Tibial artery (tissue), 4 donors: ENCODE results near the gene TLK1.
A peak's percentile ranks its signal among the peaks of the same experiment; 100 is the strongest.

Source experiments
- DNase-seq, 2 donors: peaks; one replicate each; pipeline ENCODE4 v3.0.0-alpha.2; 2019
- H3K27ac ChIP-seq, 2 donors: fragments of 200-600 bp; sonication (generic) in 1 of 2; 1 replicate in 1 of 2; 2 replicates in 1 of 2; pipeline ENCODE4 v1.5.1; 2018 to 2019; ENCODE audit warnings: mild to moderate bottlenecking in 1 of 2
- H3K27me3 ChIP-seq, 2 donors: fragments of 200-600 bp; sonication (generic) in 1 of 2; one replicate each; pipeline versions ENCODE4 v1.5.1 to v1.6.0; 2016 to 2019
- H3K36me3 ChIP-seq, 3 donors: fragments of 200-600 bp; sonication (generic) in 2 of 3; one replicate each; pipeline ENCODE4 v1.5.1; 2016 to 2019; ENCODE audit warnings: mild to moderate bottlenecking in 2 of 3
- H3K4me1 ChIP-seq, 4 donors: fragments of 200-600 bp; sonication (generic) in 2 of 4; 1 replicate in 3 of 4; 2 replicates in 1 of 4; pipeline ENCODE4 v1.5.1; 2016 to 2019
- H3K4me3 ChIP-seq, 2 donors: fragments of 200-600 bp; sonication (generic) in 1 of 2; 1 replicate in 1 of 2; 2 replicates in 1 of 2; pipeline ENCODE4 v1.5.1; 2018 to 2019; ENCODE audit warnings: mild to moderate bottlenecking in 2 of 2
- H3K9me3 ChIP-seq, 3 donors: fragments of 200-600 bp; sonication (generic) in 1 of 3; one replicate each; pipeline ENCODE4 v1.5.1; 2016 to 2019
- intact Hi-C: fragments of 100-400 bp; cut with DNase I; formaldehyde crosslinking; loops from one replicate; pipeline ENCODE4 v1.15.0; 2023; ENCODE audit warnings: low total_unique reads
- TF ChIP-seq, protein P1 (sequence below), 2 experiments: fragments of 200-600 bp in 1 of 2; fragments of 450-650 bp in 1 of 2; IDR thresholded peaks; one replicate each; pipeline ENCODE4 v1.5.1; 2017 to 2019; ENCODE audit warnings: antibody characterized with exemption in 2 of 2, mild to moderate bottlenecking in 1 of 2, moderate library complexity in 1 of 2

The TLK1 gene

GRCh38 chr2:171160956-171161740, 455 bp upstream of the TLK1 start:
- Histone ChIP-seq H3K36me3 (no peaks in the 10 kb centered on the region), H3K4me1 (peaks cover 0 to 21% (median 9%) of the 10 kb centered on the region in 4 donors), H3K4me3 (peak overlapping the region; percentile 96 to 98), H3K27me3 (no peaks in the 10 kb centered on the region), H3K9me3 (no peaks in the 10 kb centered on the region), H3K27ac (peak overlapping the region; percentile 98 to 100)
- intact Hi-C loops: loop anchor here (1.0 to 5.0 kb wide), 2 partner anchors 188 to 256 kb away; no protein-coding TSS in a partner anchor
- TF ChIP-seq, protein P1, sequence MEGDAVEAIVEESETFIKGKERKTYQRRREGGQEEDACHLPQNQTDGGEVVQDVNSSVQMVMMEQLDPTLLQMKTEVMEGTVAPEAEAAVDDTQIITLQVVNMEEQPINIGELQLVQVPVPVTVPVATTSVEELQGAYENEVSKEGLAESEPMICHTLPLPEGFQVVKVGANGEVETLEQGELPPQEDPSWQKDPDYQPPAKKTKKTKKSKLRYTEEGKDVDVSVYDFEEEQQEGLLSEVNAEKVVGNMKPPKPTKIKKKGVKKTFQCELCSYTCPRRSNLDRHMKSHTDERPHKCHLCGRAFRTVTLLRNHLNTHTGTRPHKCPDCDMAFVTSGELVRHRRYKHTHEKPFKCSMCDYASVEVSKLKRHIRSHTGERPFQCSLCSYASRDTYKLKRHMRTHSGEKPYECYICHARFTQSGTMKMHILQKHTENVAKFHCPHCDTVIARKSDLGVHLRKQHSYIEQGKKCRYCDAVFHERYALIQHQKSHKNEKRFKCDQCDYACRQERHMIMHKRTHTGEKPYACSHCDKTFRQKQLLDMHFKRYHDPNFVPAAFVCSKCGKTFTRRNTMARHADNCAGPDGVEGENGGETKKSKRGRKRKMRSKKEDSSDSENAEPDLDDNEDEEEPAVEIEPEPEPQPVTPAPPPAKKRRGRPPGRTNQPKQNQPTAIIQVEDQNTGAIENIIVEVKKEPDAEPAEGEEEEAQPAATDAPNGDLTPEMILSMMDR (IDR thresholded peaks at IDR 0.05): no peak
- peak; percentile 72 to 88 for DNase-seq

DNA sequence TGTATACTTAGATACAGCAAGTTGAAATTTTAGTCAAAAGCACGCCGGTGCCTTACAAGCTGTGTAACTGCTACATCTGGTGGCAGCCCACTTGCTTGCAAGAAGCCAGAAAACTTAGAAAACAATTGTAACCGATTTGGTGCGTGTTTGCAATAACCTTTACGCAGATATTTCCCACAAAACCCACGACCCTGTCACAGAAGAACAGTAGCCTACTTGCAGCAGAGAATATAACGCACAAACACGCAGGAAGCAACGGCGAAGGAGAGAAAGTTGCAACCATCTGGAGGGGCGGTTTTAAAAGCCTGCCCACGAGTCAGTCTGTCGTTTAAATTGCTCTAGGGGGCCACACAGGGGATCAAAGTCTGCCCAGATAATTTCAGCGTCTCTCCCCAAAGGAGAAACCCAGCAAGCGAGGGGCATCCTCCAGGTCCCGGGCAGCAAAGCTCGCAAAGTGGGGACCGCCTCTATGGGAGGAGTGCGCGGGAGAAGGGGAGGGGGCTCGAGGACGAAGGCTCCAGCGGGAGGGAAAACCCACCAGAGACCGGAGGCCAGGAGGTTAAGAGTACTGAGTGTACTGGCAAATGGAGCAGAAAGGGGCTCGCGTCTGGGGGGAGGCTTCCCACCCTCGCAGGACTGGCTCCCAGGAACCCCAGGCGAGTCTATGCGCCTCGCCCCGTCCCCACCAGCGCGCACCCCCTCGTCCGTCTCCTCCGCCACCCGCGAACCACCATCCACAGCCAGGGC, 1.1 kb downstream of the TLK1 start:
- TF ChIP-seq, protein P1 (IDR thresholded peaks at IDR 0.05): peak; percentile 24 to 44
- Histone ChIP-seq H3K4me1 (peaks cover 0 to 21% (median 9%) of the 10 kb centered on the region in 4 donors), H3K36me3 (no peaks in the 10 kb centered on the region), H3K27ac (peak overlapping the region; percentile 98 to 100), H3K4me3 (peak overlapping the region; percentile 96 to 98), H3K27me3 (no peaks in the 10 kb centered on the region), H3K9me3 (no peaks in the 10 kb centered on the region)
- intact Hi-C loops: loop anchor here (1.0 to 5.0 kb wide), 2 partner anchors 186 to 258 kb away; no protein-coding TSS in a partner anchor
- peak in 1 of 2 donors; percentile 45 for DNase-seq

DNA sequence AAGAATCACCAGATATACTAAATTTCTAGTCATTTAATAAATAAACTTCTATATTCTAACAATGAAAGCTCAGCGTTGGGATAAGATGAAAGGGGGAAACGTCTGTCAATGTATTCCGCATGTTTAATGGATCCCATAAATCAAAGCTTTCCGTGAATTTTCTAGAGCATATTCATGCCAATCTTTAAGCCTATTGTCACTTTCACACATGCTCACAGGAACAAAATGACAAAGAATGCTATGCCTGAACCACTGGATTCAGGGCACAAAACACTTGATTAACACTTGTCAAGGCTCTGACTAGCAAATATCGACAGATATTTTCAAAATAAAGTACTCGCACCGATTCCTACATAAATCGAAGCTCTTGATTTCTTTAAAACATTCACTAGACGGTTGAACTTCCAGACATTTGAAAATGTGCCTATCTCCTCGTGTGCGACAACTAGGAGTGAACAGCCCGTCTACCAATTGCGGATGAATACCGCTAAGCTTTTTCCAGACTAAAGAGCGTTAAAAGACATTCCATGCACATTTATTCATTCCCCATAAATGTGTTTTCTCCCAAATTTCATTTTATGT, 1.8 kb downstream of the TLK1 start:
- DNase-seq: no peak
- Histone ChIP-seq H3K27ac (peak overlapping the region; percentile 98 to 100), H3K4me3 (peak overlapping the region; percentile 96 to 98), H3K9me3 (no peaks in the 10 kb centered on the region), H3K36me3 (no peaks in the 10 kb centered on the region), H3K4me1 (peaks cover 0 to 21% (median 12%) of the 10 kb centered on the region in 4 donors), H3K27me3 (no peaks in the 10 kb centered on the region)
- TF ChIP-seq, protein P1 (IDR thresholded peaks at IDR 0.05): no peak
- intact Hi-C loops: no loop called here

- no peak for DNase-seq
- intact Hi-C loops: no loop called here
- peak overlapping the region in 1 of 2 donors; percentile 98 for H3K4me3 ChIP-seq
These were observed 2.5 kb downstream of the TLK1 start for GRCh38 chr2:171158036-171158789.

More at GRCh38 chr2:171158036-171158789, 2.5 kb downstream of the TLK1 start:
- Histone ChIP-seq H3K9me3 (no peaks in the 10 kb centered on the region), H3K36me3 (no peaks in the 10 kb centered on the region), H3K27me3 (no peaks in the 10 kb centered on the region), H3K4me1 (peaks cover 0 to 23% (median 12%) of the 10 kb centered on the region in 4 donors), H3K27ac (no peak overlapping the region)
- TF ChIP-seq, protein P1 (IDR thresholded peaks at IDR 0.05): no peak
